WERI-Rb-1 (cell line): ENCODE measurements around the gene ESRP2.

Source experiments
- DNase-seq: peaks from one replicate; pipeline ENCODE4 v3.0.0-alpha.2; 2020
- H3K27ac ChIP-seq: fragments of 250-450 bp; sonication (Bioruptor Pico); 2 replicates; pipeline ENCODE4 v1.5.1; 2020; ENCODE audit warnings: mild to moderate bottlenecking, moderate library complexity
- H3K27me3 ChIP-seq: fragments of 250-450 bp; sonication (Bioruptor Pico); 2 replicates; pipeline ENCODE4 v1.5.1; 2021; ENCODE audit warnings: mild to moderate bottlenecking, low read depth, moderate library complexity; ENCODE audit not compliant: insufficient read depth, severe bottlenecking
- H3K36me3 ChIP-seq: fragments of 250-450 bp; sonication (Bioruptor Pico); 2 replicates; pipeline ENCODE4 v1.5.1; 2020; ENCODE audit warnings: mild to moderate bottlenecking, moderate library complexity
- H3K4me3 ChIP-seq: 2 replicates; pipeline ENCODE4 v1.5.1; 2011; ENCODE audit warnings: low read depth, mild to moderate bottlenecking, control low read depth, low read length
- H3K9me3 ChIP-seq: fragments of 250-450 bp; sonication (Bioruptor Pico); 2 replicates; pipeline ENCODE4 v1.5.1; 2021; ENCODE audit warnings: mild to moderate bottlenecking, moderate library complexity; ENCODE audit not compliant: severe bottlenecking
- TF ChIP-seq, protein P1 (sequence below): IDR thresholded peaks from 2 replicates; pipeline ENCODE4 v1.5.1; 2011; ENCODE audit warnings: low read depth, mild to moderate bottlenecking, control low read depth, inconsistent platforms, low read length

The ESRP2 gene

GRCh38 chr16:68200088-68200783, 35.7 kb downstream of the ESRP2 start:
- peaks cover 9% of the 10 kb centered on the region; the same call in 1 of the 2 replicates for H3K36me3 ChIP-seq
- TF ChIP-seq, protein P1, sequence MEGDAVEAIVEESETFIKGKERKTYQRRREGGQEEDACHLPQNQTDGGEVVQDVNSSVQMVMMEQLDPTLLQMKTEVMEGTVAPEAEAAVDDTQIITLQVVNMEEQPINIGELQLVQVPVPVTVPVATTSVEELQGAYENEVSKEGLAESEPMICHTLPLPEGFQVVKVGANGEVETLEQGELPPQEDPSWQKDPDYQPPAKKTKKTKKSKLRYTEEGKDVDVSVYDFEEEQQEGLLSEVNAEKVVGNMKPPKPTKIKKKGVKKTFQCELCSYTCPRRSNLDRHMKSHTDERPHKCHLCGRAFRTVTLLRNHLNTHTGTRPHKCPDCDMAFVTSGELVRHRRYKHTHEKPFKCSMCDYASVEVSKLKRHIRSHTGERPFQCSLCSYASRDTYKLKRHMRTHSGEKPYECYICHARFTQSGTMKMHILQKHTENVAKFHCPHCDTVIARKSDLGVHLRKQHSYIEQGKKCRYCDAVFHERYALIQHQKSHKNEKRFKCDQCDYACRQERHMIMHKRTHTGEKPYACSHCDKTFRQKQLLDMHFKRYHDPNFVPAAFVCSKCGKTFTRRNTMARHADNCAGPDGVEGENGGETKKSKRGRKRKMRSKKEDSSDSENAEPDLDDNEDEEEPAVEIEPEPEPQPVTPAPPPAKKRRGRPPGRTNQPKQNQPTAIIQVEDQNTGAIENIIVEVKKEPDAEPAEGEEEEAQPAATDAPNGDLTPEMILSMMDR, result no peak
- no peaks in the 10 kb centered on the region for H3K9me3 ChIP-seq
- H3K4me3 ChIP-seq, result no peak overlapping the region
- H3K27me3 ChIP-seq, result no peaks in the 10 kb centered on the region
- DNase-seq, result no peak
- no peak overlapping the region for H3K27ac ChIP-seq

DNA sequence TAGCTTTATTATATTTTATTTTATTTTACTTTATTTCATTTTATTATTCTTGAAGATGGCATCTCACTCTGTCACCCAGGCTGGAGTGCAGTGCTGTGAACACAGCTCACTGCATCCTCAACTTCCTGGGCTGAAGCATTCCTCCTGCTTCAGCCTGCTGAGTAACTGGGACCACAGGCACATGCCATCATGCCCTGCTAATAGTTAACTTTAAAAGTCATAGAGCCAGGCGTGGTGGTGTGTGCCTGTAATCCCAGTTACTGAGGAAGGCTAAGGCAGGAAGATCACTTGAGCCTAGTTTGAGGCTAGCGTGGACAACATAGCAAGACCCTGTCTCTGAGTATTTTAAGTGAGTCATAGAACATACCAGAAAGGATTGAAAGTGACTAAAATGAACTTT, 38.7 kb downstream of the ESRP2 start:
- H3K27ac ChIP-seq, result no peak overlapping the region
- DNase-seq, result no peak
- peaks cover 18% of the 10 kb centered on the region for H3K36me3 ChIP-seq
- H3K4me3 ChIP-seq, result no peak overlapping the region
- H3K9me3 ChIP-seq, result no peaks in the 10 kb centered on the region
- TF ChIP-seq, protein P1, result no peak
- no peaks in the 10 kb centered on the region for H3K27me3 ChIP-seq

- Histone ChIP-seq H3K9me3 (no peaks in the 10 kb centered on the region), H3K4me3 (no peak overlapping the region), H3K27ac (no peak overlapping the region), H3K36me3 (peaks cover 36% of the 10 kb centered on the region), H3K27me3 (no peaks in the 10 kb centered on the region)
- TF ChIP-seq, protein P1, result no peak
- no peak for DNase-seq
Observed at GRCh38 chr16:68194251-68194650, 41.7 kb downstream of the ESRP2 start.

DNA sequence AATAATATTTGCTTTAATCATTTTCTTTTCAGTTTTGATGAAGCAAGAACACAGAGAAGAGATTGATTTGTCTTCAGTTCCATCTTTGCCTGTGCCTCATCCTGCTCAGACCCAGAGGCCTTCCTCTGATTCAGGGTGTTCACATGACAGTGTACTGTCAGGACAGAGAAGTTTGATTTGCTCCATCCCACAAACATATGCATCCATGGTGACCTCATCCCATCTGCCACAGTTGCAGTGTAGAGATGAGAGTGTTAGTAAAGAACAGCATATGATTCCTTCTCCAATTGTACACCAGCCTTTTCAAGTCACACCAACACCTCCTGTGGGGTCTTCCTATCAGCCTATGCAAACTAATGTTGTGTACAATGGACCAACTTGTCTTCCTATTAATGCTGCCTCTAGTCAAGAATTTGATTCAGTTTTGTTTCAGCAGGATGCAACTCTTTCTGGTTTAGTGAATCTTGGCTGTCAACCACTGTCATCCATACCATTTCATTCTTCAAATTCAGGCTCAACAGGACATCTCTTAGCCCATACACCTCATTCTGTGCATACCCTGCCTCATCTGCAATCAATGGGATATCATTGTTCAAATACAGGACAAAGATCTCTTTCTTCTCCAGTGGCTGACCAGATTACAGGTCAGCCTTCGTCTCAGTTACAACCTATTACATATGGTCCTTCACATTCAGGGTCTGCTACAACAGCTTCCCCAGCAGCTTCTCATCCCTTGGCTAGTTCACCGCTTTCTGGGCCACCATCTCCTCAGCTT, 45.0 kb downstream of the ESRP2 start:
- no peaks in the 10 kb centered on the region for H3K27me3 ChIP-seq
- H3K36me3 ChIP-seq, result peaks cover 58% of the 10 kb centered on the region
- H3K27ac ChIP-seq, result no peak overlapping the region
- H3K4me3 ChIP-seq, result no peak overlapping the region
- no peaks in the 10 kb centered on the region for H3K9me3 ChIP-seq
- TF ChIP-seq, protein P1, result no peak
- DNase-seq, result no peak

DNA sequence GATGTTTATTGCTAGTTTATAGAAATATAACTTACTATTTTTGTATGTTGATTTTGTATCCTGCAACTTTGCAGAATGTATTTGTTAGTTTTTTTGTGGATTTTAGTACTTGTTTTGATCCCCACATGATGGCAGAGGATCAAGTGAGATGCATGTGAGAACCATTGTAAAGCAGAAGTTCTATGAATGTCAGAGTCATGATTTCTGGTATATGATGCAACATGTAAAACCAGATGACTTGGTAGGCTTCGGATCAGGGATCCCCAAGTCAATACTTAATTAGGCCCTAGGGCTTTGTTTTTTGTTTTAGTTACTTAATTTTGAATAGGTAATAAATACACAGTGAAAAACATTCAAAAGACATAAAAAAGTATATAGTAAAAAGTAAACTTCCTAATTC, 45.8 kb downstream of the ESRP2 start:
- H3K4me3 ChIP-seq, result no peak overlapping the region
- no peak overlapping the region for H3K27ac ChIP-seq
- TF ChIP-seq, protein P1, result no peak
- H3K36me3 ChIP-seq, result peaks cover 62% of the 10 kb centered on the region
- DNase-seq, result no peak
- no peaks in the 10 kb centered on the region for H3K9me3 ChIP-seq
- H3K27me3 ChIP-seq, result no peaks in the 10 kb centered on the region
